Mammary epithelial cell (primary cell): ENCODE results near the gene RGN.

Experiments
- CTCF ChIP-seq, 2 donors: IDR thresholded peaks in 1 of 2; conservative IDR thresholded peaks in 1 of 2; 2 replicates each; pipeline ENCODE4 v1.5.1; 2011 to 2012; ENCODE audit warnings: inconsistent platforms in 2 of 2, low read length in 2 of 2, mild to moderate bottlenecking in 2 of 2, control low read depth in 1 of 2, low read depth in 1 of 2; ENCODE audit not compliant: insufficient read depth in 1 of 2; ENCODE audit errors: extremely low read depth in 1 of 2
- EZH2 ChIP-seq: IDR thresholded peaks from 2 replicates; pipeline ENCODE4 v1.6.1; 2012; ENCODE audit warnings: low read length, inconsistent platforms, borderline replicate concordance

- TF ChIP-seq CTCF (conservative IDR thresholded peaks at IDR 0.05 in 1 of 2, IDR thresholded peaks at IDR 0.05 in 1 of 2; ENCODE audit: extremely low read depth in 1 of 2, insufficient read depth in 1 of 2, low read depth in 1 of 2, low read length in 2 of 2) (no peak), EZH2 (no peak)
These were observed 51.1 kb downstream of the RGN start for GRCh38 chrX:47129157-47129898.
